ENCODE measurements around the gene RMI2.

Gene RMI2

DNA sequence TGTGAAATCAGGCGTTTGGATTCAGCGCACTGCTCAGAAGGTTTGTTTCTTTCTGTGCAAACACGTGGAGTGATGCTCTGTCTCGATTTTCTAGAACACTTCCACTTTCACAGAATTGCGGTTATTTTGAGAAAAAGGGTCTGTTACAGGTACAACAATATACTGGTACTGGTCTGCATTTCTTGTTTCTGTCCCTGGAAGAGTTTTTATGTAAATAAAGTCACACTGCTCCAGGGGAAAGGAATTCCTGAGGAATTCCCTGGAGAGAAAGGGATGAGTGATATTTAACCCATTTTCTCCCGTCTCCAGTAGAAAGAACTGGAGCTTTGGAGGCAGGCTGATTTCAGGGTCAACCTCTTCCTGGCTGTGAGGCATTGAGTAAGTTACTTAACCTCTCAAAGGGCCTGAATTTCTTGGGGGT is 16.2 kb upstream of the RMI2 start:
- DNase-seq (ENCODE audit: low read depth): no peak

DNA sequence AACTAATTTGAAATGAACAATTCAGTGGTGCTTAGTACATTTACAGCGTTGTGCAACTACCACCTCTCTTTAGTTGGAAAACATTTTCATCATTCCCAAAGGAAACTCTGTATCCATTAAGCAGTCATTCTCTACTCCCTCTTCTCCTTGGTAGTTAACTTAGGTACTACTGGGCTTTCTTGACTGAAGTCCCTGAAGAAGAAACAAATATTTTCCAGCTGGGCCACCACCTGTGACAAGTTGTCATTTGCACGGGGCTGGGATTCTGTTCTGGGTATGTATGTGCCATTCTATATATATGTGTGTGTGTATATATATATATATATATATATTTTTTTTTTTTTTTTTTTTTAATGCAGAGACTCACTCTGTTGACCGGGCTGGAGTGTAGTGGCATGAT is 15.4 kb upstream of the RMI2 start:
- DNase-seq (ENCODE audit: low read depth): no peak

GRCh38 chr16:11330526-11331237 is 14.6 kb upstream of the RMI2 start:
- no peak for DNase-seq (ENCODE audit: low read depth)

- no peak for DNase-seq (ENCODE audit: low read depth)
Observed at GRCh38 chr16:11331967-11332366, 13.3 kb upstream of the RMI2 start.

GRCh38 chr16:11333010-11333409 is 12.2 kb upstream of the RMI2 start:
- DNase-seq (ENCODE audit: low read depth): no peak

GRCh38 chr16:11333702-11334101 is 11.6 kb upstream of the RMI2 start:
- no peak for DNase-seq (ENCODE audit: low read depth)

- DNase-seq (ENCODE audit: low read depth): no peak
Observed at GRCh38 chr16:11334831-11335404, 10.3 kb upstream of the RMI2 start.

DNA sequence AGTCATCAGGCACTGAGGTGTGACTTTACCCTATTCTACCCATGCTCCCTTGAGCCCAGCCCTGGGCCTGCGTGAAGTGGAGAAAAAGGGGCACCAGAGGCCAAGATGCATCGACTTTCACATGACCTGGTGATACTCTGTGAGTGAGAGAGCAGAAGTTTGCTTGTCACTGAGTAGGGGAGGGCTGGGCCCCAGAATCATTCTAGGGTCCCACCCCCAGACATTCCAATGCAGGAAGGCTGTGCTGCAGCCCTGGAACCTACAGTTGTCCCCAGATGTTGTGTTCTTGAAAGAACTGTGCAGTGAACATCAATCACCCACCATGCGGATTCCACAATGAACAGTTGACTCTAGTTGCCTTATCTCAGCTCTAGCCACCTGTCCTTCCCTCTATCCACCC is 6.2 kb upstream of the RMI2 start:
- DNase-seq (ENCODE audit: low read depth): no peak

- DNase-seq (ENCODE audit: low read depth): no peak
Observed at GRCh38 chr16:11340710-11341109, 4.5 kb upstream of the RMI2 start.

DNA sequence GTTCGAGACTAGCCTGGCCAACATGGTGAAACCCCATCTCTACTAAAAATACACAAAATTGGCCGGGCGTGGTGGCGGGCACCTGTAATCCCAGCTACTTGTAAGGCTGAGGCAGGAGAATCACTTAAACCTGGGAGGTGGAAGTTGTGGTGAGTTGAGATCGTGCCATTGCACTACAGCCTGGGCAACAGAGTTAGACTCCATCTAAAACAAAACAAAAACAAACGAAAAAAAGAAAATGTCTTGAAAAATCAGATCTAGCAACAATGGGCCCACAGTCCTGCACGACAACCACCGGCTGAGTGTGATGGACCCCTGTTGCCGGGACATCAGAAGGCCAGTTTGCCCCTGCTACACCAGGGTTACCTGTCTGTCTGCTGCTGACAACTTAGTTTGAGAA is 3.9 kb upstream of the RMI2 start:
- no peak for DNase-seq (ENCODE audit: low read depth)

GRCh38 chr16:11342021-11342855 is 3.0 kb upstream of the RMI2 start:
- no peak for DNase-seq (ENCODE audit: low read depth)

- DNase-seq (ENCODE audit: low read depth): no peak
Observed at GRCh38 chr16:11346700-11347319, 1.6 kb downstream of the RMI2 start.

DNA sequence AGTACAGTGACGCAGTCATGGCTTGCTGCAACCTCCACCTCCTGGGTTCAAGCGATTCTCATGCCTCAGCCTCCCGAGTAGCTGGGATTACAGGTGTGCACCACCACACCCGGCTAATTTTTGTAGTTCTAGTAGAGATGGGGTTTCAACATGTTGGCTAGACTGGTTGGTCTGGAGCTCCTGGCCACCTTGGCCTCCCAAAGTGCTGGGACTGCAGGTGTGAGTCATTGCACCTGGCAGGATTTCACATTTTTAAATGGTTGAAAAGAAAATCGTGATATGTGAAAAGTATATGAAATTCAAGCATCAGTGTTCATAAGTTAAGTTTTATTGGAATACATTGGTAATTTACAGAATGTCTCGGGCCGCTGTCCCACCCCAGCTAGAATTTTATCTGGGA is 2.6 kb downstream of the RMI2 start:
- DNase-seq (ENCODE audit: low read depth): no peak

DNA sequence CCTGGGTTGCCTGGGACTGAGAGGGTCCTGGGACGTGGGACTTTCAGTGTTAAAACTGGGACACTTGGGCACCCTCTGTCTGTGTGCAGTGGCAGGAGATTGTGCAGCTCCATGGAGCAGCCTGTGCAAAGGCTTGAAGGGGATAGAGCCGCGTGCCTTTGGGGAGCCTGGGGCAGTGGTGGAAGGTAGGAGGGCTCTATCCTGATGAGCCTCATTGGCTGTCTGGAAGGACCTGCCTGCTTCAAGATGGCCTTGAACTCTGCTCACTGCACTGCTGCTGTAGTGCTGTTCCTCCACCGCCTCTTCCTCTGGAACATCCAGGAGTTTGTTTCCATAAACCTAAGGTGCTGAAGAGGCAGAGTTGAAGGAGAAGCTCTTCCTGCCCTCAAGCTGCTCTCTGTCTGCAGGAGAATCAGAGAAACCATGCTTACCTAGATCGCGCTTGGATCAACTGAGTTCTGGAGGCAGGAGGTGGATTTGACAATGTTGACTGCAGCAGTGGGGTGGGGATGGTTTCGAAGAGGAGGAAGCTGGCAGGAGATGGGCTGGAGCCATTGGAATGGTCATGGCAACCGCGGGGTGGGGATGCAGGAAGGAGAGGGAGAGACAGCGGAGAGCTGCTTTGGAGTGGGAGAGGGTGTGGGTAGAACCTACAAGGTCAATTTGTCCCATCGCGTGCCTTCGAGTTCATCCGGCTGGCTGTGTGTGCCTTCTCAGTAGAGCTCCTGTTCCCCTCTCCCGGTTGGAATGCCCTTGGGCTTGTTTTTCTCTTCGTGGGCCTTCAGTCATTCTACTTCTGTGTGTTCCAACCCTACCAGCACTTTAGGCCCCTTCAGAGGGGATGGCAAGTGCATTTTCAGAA is 3.7 kb downstream of the RMI2 start:
- no peak for DNase-seq (ENCODE audit: low read depth)

DNA sequence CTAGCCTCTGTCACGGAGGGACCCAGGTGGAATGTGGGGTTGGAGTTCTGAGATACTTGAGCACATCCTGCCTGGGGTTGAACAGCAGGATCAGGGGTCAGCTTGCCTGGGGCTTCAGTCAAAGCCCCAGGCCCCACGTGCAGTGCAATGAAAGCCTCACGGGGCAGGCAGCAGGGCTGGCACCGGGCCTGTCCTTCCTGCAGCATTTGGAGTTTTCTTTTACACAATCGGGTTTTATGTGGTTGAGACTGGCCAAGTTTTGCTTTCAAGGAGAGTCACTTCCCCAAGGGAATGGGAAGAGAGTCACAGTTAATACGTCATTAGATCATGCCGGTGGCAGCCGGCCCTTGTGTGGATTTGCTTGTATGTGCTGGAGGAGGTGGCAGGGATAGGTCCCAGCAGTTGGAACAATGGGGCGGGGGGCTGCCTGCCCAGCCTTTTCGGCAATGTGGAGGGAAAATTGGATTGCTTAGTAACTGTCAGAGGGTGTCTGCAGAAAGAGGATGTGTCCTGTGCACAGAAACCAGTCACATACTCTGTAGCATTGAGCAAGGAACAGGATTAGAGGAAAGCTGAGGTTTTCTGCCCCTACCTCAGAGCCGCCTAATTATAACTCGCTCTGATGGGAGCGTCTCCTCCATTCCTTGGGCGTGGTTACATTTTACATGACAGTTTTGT is 4.5 kb downstream of the RMI2 start:
- DNase-seq (ENCODE audit: low read depth): no peak

GRCh38 chr16:11350519-11350918 is 5.3 kb downstream of the RMI2 start:
- no peak for DNase-seq (ENCODE audit: low read depth)

DNA sequence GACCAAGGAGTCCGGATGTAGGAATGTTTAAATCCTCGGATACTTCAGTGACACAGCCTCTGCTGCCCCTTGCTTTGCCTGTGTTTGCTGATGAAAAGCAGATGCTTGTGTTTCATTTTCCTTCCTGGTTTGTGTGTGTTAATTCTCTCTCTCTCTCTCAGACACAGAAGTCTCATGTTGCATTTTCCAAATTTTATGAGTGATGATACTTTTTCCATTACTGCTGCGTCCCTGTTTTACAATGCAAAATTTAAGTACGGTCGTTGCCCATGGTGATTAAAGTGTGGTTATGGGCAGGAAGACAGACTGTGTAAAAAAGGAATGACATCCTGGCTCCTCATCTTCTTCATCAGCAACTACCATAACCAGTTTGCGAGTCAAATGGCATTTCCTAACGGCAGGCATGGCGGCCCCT is 5.7 kb downstream of the RMI2 start:
- DNase-seq (ENCODE audit: low read depth): no peak

DNA sequence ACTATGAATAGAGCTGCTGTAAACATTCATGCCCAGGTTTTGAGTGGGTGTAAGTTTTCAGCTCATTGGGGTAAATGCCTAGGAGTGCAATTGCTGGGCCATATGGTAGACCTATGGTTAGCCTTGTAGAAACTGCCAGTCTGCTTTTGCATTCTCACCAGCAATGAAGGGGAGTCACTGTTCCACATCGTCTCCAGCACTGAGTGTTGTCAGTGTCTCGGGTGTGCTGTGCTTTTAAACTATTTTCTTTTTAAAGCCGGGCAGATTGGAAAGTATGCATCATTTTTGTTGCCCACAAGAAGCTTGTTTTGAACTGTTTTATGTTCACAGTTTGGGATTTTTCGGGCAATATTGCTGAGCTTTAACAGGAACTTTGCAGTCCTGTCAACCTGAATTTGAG is 7.9 kb downstream of the RMI2 start:
- no peak for DNase-seq (ENCODE audit: low read depth)

DNA sequence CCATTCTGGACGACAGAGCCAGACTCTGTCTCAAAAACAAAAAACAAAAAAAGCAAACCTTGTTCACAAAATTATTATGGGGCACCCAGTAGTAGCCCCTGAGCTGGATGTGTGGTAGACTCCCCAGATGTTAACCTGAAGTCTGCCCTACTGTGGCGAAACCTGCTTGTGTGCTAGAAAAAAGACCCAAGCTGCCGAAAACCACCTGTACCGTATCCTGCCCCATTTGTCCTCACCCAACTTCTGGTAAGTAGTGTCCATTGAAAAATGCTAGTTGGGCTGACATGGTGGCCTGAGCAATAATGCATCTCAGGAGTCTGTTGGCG is 9.1 kb downstream of the RMI2 start:
- DNase-seq (ENCODE audit: low read depth): no peak

DNA sequence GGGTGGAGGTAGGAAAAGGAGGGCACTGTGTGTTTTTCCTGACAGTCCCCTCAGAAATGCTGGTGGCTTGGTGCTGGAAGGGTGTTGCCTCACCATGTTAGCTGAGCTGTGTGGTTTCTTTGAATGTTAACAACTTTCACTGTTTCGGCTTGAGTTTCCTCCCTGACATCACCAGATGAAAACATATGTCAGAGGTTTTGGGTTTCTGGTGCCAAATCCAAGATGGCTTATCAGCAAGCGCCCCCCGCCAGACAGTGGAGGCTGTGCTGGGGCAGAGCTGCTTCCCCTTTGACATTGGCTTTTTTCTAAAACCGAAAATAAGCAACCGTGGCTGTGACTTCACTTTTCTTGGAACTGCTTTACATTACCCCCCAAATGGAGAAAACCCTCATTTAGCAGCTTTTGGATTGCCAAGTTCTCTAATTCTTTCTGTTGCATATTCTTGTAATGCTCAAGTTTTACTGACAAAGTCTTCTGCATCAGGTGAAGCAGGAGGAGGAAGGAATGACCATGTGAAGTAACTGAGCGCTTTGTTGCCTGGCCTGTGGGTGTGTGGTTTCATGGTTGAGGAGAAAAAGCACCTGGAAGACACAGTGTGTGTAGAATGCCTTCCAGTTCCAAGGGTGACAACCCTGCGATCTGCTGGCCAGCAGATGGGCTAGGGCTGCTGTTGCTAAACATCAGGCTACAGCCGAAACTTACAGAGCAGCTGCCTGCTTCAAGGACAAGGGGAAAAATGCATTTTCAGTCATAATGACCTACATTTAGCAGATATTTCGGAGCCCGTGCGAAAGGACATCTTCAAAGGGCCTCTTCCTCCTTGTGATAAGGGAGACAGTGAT is 9.7 kb downstream of the RMI2 start:
- peak; percentile 34 for DNase-seq (ENCODE audit: low read depth)
